T-helper 1 cell treated with Interleukin-12 subunit alpha and Interleukin-12 subunit beta and Interleukin-4 antibody, amounts not matched to agents 30 μg/mL and 1 μg/mL, for 36 hours (primary cell): ENCODE data around the gene MRPL10.
"Not testable (repeated sequence)": the region's sequence is repeated elsewhere in the genome, so short reads cannot be mapped to it uniquely, and the experiment has no call there.

Experiments used
- H3K27ac Mint-ChIP-seq: one replicate; pipeline ENCODE4 v1.8.0; 2021; ENCODE audit warnings: mild to moderate bottlenecking, mixed read lengths
- H3K27me3 Mint-ChIP-seq: one replicate; pipeline ENCODE4 v1.8.0; 2021; ENCODE audit warnings: low read depth, mixed read lengths
- H3K36me3 Mint-ChIP-seq: one replicate; pipeline ENCODE4 v1.8.0; 2021; ENCODE audit warnings: low read depth, mixed read lengths
- H3K4me1 Mint-ChIP-seq: one replicate; pipeline ENCODE4 v1.8.0; 2021; ENCODE audit warnings: low read depth, mixed read lengths
- H3K4me3 Mint-ChIP-seq: one replicate; pipeline ENCODE4 v1.8.0; 2021; ENCODE audit warnings: mild to moderate bottlenecking, moderate library complexity, mixed read lengths
- H3K9me3 Mint-ChIP-seq: one replicate; pipeline ENCODE4 v1.8.0; 2021; ENCODE audit warnings: mixed read lengths

The MRPL10 gene

DNA sequence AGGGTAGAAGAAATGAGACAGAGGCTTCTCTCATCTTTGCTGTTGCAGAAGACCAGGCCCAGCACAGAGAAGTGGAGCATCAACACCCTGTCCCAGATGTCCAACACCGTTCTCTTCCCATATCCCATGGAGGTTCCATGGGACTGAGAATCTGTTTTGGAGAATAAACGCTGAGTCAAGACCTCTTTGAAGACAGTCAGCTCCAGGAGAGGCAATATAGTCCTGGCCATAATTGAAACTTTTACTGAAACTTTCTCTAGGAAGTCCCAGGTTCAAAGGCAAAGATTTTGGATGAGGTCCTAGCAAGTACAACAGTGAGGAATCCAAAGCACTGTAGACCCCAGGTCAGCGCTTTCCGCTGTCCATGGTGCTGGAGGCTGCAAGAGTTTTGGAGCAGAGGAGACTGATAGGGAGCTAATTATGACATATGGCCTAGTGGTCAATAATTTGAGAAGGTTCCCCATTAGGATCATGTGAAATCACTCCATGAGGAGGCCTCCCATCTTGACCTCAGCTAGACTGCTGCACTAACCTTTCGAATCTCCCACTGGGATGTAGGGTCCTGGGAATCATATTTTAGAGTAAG lies 45.7 kb downstream of the MRPL10 start:
- Mint-ChIP-seq H3K9me3 (no peaks in the 10 kb centered on the region), H3K4me1 (peaks cover 4% of the 10 kb centered on the region), H3K36me3 (no peaks in the 10 kb centered on the region), H3K4me3 (no peak overlapping the region), H3K27me3 (peaks cover 82% of the 10 kb centered on the region), H3K27ac (no peak overlapping the region)

GRCh38 chr17:47781397-47781796 lies 49.9 kb downstream of the MRPL10 start:
- Mint-ChIP-seq H3K9me3 (no peaks in the 10 kb centered on the region), H3K27me3 (peaks cover 80% of the 10 kb centered on the region), H3K4me3 (no peak overlapping the region), H3K4me1 (peaks cover 3% of the 10 kb centered on the region), H3K27ac (no peak overlapping the region), H3K36me3 (no peaks in the 10 kb centered on the region)

DNA sequence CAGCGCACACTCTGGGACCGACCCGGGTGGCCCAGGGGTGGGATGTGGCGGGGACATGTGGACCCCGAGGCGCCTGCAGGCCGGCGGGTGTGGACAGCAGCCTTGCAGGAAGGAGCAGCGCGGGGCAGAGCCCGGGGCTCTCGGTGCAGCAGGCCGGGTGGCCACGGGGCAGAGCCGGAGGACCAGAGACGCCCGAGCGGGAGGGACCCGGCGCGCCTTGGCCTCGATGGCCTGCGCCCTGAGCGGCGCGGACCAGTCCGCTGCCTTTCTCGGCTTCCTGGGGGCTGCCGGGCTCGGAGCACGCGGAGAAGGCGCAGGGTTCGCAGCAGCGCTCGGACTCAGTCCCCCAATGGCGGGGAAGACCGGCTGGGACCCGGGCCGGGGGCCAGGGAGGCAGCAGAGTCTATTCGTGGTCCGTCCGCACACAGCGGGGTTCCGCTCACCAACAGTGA lies 53.1 kb downstream of the MRPL10 start:
- H3K4me1 Mint-ChIP-seq, result peaks cover 3% of the 10 kb centered on the region
- no peaks in the 10 kb centered on the region for H3K36me3 Mint-ChIP-seq
- peaks cover 68% of the 10 kb centered on the region for H3K27me3 Mint-ChIP-seq
- no peak overlapping the region for H3K27ac Mint-ChIP-seq
- no peak overlapping the region for H3K4me3 Mint-ChIP-seq
- H3K9me3 Mint-ChIP-seq, result no peaks in the 10 kb centered on the region

- H3K4me3 Mint-ChIP-seq, result no peak overlapping the region
- peaks cover 3% of the 10 kb centered on the region for H3K4me1 Mint-ChIP-seq
- peaks cover 59% of the 10 kb centered on the region for H3K27me3 Mint-ChIP-seq
- H3K27ac Mint-ChIP-seq, result no peak overlapping the region
- no peaks in the 10 kb centered on the region for H3K9me3 Mint-ChIP-seq
- H3K36me3 Mint-ChIP-seq, result no peaks in the 10 kb centered on the region
Observed at GRCh38 chr17:47776330-47777197, 54.8 kb downstream of the MRPL10 start.

DNA sequence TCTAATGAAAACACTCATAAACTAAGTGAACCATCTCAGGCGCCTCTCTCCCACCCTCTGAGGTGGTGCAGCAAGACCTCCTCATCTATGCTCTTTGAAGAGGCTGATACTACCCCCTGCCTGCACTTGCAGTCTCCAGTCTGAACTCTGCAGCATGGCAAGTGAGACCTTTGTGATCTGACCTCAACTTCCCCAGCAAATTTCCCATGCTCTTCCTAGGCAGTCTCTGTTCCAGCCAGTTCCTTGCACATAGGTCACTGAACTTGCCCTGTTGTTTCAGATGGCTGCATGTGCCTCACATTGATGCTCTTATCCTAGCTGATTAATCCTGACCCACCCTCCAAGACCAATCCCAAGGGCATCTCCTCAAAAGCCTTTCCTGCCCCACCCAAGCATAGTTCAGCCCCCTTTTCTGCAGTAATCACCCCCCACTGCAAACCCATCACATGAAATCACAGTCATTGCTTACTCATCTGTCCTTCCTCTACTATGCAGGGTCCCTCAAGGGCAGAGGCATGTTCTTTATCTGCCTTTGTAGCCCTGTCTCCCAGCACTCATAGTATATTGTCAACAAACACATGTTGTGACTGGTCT lies 56.3 kb downstream of the MRPL10 start:
- Mint-ChIP-seq H3K4me3 (no peak overlapping the region), H3K27ac (no peak overlapping the region), H3K27me3 (peaks cover 47% of the 10 kb centered on the region), H3K9me3 (peaks cover 7% of the 10 kb centered on the region), H3K36me3 (no peaks in the 10 kb centered on the region), H3K4me1 (peaks cover 3% of the 10 kb centered on the region)

DNA sequence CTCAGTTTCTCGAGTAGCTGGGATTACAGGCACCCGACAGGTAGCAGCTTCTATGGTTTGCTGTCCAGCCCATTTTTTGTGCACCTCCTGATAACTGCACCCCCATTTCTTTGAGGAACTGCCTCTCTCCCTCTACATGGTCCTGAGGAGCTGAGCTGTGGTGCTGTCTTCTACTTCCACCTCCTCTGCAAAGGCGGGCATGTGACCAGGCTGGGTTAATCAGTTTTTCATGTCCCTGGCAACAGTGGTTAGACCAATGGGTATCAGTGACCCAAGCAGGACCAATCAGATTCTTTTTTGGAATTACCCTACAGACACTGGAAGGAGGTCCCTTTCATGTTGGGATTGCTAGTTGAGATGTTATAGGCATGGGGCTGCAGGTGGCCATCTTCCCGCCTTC lies 57.0 kb downstream of the MRPL10 start:
- peaks cover 7% of the 10 kb centered on the region for H3K9me3 Mint-ChIP-seq
- H3K4me1 Mint-ChIP-seq, result peaks cover 3% of the 10 kb centered on the region
- peaks cover 39% of the 10 kb centered on the region for H3K27me3 Mint-ChIP-seq
- no peaks in the 10 kb centered on the region for H3K36me3 Mint-ChIP-seq
- no peak overlapping the region for H3K27ac Mint-ChIP-seq
- no peak overlapping the region for H3K4me3 Mint-ChIP-seq

- H3K27me3 Mint-ChIP-seq, result peaks cover 34% of the 10 kb centered on the region
- not testable (repeated sequence) for H3K27ac Mint-ChIP-seq, H3K4me3 Mint-ChIP-seq
Observed at GRCh38 chr17:47773649-47774048, 57.7 kb downstream of the MRPL10 start.

More at GRCh38 chr17:47773649-47774048, 57.7 kb downstream of the MRPL10 start:
- not testable (repeated sequence) for H3K9me3 Mint-ChIP-seq, H3K36me3 Mint-ChIP-seq, H3K4me1 Mint-ChIP-seq
